ENCODE data around the gene KSR1.
"Not testable (repeated sequence)": the region's sequence is repeated elsewhere in the genome, so short reads cannot be mapped to it uniquely, and the experiment has no call there.

Gene KSR1

GRCh38 chr17:27455914-27456680 lies at the start of gene KSR1:
TSS of gene KSR1 (plus strand) at chr17:27456448. CDS start at chr17:27456644, 196 bp downstream.
- peak; percentile 85 for DNase-seq

GRCh38 chr17:27407916-27408864 lies 48.1 kb upstream of the KSR1 start:
- DNase-seq = no peak

GRCh38 chr17:27408891-27409290 lies 47.4 kb upstream of the KSR1 start:
- DNase-seq = no peak

GRCh38 chr17:27412158-27412557 lies 44.1 kb upstream of the KSR1 start:
- not testable (repeated sequence) for DNase-seq

- no peak for DNase-seq
Observed at GRCh38 chr17:27413315-27413714, 42.9 kb upstream of the KSR1 start.

GRCh38 chr17:27413792-27414191 lies 42.5 kb upstream of the KSR1 start:
- no peak for DNase-seq

- DNase-seq = no peak
Observed at GRCh38 chr17:27414271-27414670, 42.0 kb upstream of the KSR1 start.

- DNase-seq = no peak
Observed at GRCh38 chr17:27414694-27415093, 41.6 kb upstream of the KSR1 start.

- no peak for DNase-seq
Observed at GRCh38 chr17:27415120-27415795, 41.0 kb upstream of the KSR1 start.

- no peak for DNase-seq
Observed at GRCh38 chr17:27417596-27418365, 38.5 kb upstream of the KSR1 start.

GRCh38 chr17:27418366-27418615 lies 38.0 kb upstream of the KSR1 start:
- DNase-seq = no peak

- DNase-seq = no peak
Observed at GRCh38 chr17:27419156-27419555, 37.1 kb upstream of the KSR1 start.

GRCh38 chr17:27420211-27420950 lies 35.9 kb upstream of the KSR1 start:
- no peak for DNase-seq

GRCh38 chr17:27421111-27421510 lies 35.1 kb upstream of the KSR1 start:
- DNase-seq = no peak

GRCh38 chr17:27421626-27422025 lies 34.6 kb upstream of the KSR1 start:
- DNase-seq = not testable (repeated sequence)

- no peak for DNase-seq
Observed at GRCh38 chr17:27422601-27423000, 33.6 kb upstream of the KSR1 start.

- no peak for DNase-seq
Observed at GRCh38 chr17:27423651-27424050, 32.6 kb upstream of the KSR1 start.

- no peak for DNase-seq
Observed at GRCh38 chr17:27424516-27424915, 31.7 kb upstream of the KSR1 start.

- no peak for DNase-seq
Observed at GRCh38 chr17:27424941-27425340, 31.3 kb upstream of the KSR1 start.

GRCh38 chr17:27425571-27425970 lies 30.7 kb upstream of the KSR1 start:
- not testable (repeated sequence) for DNase-seq

- DNase-seq = no peak
Observed at GRCh38 chr17:27425991-27426390, 30.3 kb upstream of the KSR1 start.

- DNase-seq = not testable (repeated sequence)
Observed at GRCh38 chr17:27426471-27426870, 29.8 kb upstream of the KSR1 start.

All from CD4-positive, alpha-beta T cell treated with Interleukin-17A for 1 hour (primary cell).